Measurements from ENCODE around the gene MYT1.

The MYT1 gene

GRCh38 chr20:64156136-64156885, 7.9 kb upstream of the MYT1 start:
- no peaks in the 10 kb centered on the region for H3K36me3 ChIP-seq (ENCODE audit: insufficient read depth, low read length)
- H3K9ac ChIP-seq (ENCODE audit: low read depth, low read length): no peak overlapping the region
- H3K9me3 ChIP-seq (ENCODE audit: control insufficient read depth, insufficient read depth, low read length): no peaks in the 10 kb centered on the region
- H3K4me1 ChIP-seq (ENCODE audit: insufficient read depth, low read length): peaks cover 19% of the 10 kb centered on the region

- H3K9me3 ChIP-seq (ENCODE audit: control insufficient read depth, insufficient read depth, low read length): no peaks in the 10 kb centered on the region
- peaks cover 23% of the 10 kb centered on the region for H3K4me1 ChIP-seq (ENCODE audit: insufficient read depth, low read length)
- H3K36me3 ChIP-seq (ENCODE audit: insufficient read depth, low read length): no peaks in the 10 kb centered on the region
- H3K9ac ChIP-seq (ENCODE audit: low read depth, low read length): no peak overlapping the region
These were observed 7.1 kb upstream of the MYT1 start for GRCh38 chr20:64156886-64157875.

DNA sequence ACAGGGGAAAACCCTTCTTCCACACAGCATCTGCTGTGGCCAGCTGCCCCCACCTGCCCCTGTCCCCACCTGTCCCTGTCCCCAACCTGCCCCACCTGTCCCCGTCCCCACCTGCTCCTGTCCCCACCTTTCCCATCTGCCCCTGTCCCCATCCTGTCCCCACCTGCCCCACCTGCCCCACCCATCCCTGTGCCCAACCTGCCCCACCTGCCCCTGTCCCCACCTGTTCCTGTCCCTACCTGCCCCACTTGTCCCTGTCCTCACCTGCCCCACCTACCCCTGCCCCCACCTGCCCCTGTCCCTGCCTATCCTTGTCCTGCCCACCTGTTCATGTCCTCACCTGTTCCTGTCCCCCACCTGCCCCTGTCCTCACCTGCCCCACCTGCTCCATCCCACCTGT, 6.4 kb upstream of the MYT1 start:
- no peaks in the 10 kb centered on the region for H3K36me3 ChIP-seq (ENCODE audit: insufficient read depth, low read length)
- no peaks in the 10 kb centered on the region for H3K9me3 ChIP-seq (ENCODE audit: control insufficient read depth, insufficient read depth, low read length)
- peaks cover 23% of the 10 kb centered on the region for H3K4me1 ChIP-seq (ENCODE audit: insufficient read depth, low read length)
- H3K9ac ChIP-seq (ENCODE audit: low read depth, low read length): no peak overlapping the region

DNA sequence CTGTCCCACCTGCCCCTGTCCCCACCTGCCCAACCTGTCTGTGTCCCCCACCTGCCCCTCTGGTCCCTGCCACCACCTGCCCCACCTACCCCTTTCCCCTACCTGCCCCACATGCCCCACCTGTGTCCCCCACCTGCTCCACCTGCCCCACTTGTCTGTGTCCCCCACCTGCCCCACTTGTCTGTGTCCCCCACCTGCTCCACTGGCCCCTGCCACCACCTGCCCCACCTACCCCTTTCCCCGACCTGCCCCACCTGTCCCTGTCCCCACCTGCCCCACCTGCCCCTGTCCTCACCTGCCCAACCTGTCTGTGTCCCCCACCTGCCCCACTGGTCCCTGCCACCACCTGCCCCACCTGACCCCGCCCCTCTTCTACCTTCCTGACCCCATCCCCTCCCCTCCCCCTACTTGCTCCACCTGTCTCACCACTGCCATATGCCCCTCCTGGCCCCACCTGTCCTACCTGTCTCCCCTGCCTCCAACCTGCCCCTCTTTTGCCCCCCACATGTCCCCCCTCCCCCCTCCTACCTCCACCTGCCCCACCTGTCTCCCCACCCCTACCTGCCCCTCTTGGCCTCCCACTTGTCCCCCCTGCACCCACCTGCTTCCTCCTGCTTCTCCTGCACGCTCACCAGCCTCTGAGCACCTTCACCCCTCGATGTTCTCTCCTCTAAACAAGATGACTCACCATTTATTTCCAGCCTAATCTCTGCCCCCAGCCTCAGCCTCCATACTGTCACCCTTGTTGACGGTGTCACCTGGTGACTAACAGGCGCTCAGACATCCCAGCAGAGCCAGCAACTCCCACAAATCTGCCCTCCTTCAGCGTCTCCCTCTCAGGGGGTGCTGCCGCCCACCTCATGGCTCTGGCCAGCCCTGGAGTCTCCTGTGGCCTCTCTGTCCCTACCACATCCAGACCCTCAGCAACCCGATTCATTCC, 5.6 kb upstream of the MYT1 start:
- Histone ChIP-seq H3K9me3 (ENCODE audit: control insufficient read depth, insufficient read depth, low read length) (no peaks in the 10 kb centered on the region), H3K9ac (ENCODE audit: low read depth, low read length) (no peak overlapping the region), H3K36me3 (ENCODE audit: insufficient read depth, low read length) (no peaks in the 10 kb centered on the region), H3K4me1 (ENCODE audit: insufficient read depth, low read length) (peaks cover 23% of the 10 kb centered on the region)

DNA sequence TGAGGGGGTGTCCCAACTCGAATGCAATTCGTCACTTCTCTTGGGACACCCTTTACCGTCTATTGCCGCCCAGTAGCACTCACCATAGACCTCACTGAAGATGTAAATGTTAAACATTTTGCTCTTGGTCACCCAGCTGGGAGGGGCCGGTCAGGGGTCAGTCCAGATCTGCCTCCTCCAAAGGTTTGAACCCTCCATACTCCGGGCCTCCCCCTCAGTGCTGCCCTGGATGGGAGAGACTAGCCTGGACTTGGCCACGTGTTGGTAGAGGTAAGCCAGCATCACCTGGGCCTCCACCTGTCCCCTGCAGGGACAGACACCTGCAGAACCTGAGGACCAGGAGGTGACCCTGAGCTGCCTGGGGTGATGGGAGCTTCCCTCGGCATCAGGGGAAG, 5.0 kb upstream of the MYT1 start:
- Histone ChIP-seq H3K4me1 (ENCODE audit: insufficient read depth, low read length) (peaks cover 23% of the 10 kb centered on the region), H3K9me3 (ENCODE audit: control insufficient read depth, insufficient read depth, low read length) (no peaks in the 10 kb centered on the region), H3K9ac (ENCODE audit: low read depth, low read length) (no peak overlapping the region), H3K36me3 (ENCODE audit: insufficient read depth, low read length) (no peaks in the 10 kb centered on the region)

GRCh38 chr20:64159711-64160110, 4.5 kb upstream of the MYT1 start:
- no peaks in the 10 kb centered on the region for H3K36me3 ChIP-seq (ENCODE audit: insufficient read depth, low read length)
- H3K9me3 ChIP-seq (ENCODE audit: control insufficient read depth, insufficient read depth, low read length): no peaks in the 10 kb centered on the region
- no peak overlapping the region for H3K9ac ChIP-seq (ENCODE audit: low read depth, low read length)
- peaks cover 23% of the 10 kb centered on the region for H3K4me1 ChIP-seq (ENCODE audit: insufficient read depth, low read length)

DNA sequence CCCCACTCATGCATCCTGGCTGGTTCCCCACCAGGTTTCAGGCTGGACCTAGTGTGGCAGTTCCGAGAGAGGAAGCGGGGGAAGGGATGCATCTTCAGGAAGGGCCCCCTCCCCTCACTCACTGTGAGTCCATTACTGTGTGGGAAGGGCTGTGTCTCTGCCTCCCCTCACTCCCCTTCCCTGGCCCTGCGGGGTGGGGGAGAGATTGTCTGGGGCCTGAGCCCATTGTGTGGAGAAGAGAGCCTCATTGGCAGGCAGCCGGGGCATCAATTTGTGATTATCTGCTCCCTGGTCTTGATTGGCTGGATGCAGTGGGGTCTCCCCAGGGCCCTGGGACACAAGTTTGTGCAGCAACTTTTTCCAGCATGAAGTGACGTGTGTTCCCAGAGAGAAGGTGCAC, 4.1 kb upstream of the MYT1 start:
- H3K9me3 ChIP-seq (ENCODE audit: control insufficient read depth, insufficient read depth, low read length): no peaks in the 10 kb centered on the region
- H3K9ac ChIP-seq (ENCODE audit: low read depth, low read length): no peak overlapping the region
- H3K4me1 ChIP-seq (ENCODE audit: insufficient read depth, low read length): peaks cover 23% of the 10 kb centered on the region
- no peaks in the 10 kb centered on the region for H3K36me3 ChIP-seq (ENCODE audit: insufficient read depth, low read length)

GRCh38 chr20:64160526-64161355, 3.5 kb upstream of the MYT1 start:
- H3K4me1 ChIP-seq (ENCODE audit: insufficient read depth, low read length): peaks cover 23% of the 10 kb centered on the region
- H3K9ac ChIP-seq (ENCODE audit: low read depth, low read length): no peak overlapping the region
- H3K36me3 ChIP-seq (ENCODE audit: insufficient read depth, low read length): no peaks in the 10 kb centered on the region

DNA sequence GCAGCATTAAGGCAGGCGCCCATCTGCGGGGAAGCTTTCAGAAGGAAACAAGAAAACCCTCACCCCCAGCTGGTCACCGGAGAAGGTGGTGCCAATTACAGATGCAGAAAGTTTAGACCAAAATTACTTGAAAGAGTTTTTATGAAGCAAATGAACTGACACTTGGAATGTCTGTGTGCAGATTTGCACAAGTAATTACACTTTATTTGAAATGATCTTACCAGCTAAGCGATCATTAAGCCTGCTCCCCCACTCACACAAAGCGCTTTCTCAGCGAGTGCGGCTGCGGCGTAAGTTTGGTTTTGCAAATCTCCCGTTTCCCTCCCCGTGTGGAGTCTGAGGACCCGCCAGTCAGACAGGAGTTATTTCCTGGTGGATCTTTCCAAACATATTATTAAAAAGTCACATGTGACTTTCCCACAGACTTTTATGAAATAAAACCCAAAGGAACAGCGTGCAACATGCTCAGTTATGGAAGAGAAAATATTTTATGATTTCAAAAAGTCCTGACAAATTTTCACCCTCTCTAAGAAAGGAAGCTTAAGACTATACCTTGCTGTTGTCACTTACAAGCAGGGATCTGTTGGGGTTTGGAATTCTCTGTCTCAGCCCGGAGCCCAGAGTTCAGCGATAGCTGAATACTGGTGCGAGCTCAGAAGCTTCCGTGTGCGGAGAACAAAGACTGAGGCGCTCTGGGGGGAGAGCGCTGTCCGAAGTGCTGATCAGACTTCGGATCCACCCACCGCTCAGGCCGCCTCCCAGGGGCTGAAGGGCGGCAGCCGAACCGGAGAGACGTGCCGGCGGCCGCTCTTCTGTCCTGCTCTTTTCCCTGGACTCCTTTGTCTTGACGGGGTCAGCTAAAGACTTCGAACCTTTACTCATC, 2.7 kb upstream of the MYT1 start:
- no peaks in the 10 kb centered on the region for H3K36me3 ChIP-seq (ENCODE audit: insufficient read depth, low read length)
- peaks cover 23% of the 10 kb centered on the region for H3K4me1 ChIP-seq (ENCODE audit: insufficient read depth, low read length)
- no peaks in the 10 kb centered on the region for H3K9me3 ChIP-seq (ENCODE audit: control insufficient read depth, insufficient read depth, low read length)
- H3K9ac ChIP-seq (ENCODE audit: low read depth, low read length): no peak overlapping the region; the same call in 1 of the 2 replicates

More at GRCh38 chr20:64160526-64161355, 3.5 kb upstream of the MYT1 start:
- H3K9me3 ChIP-seq (ENCODE audit: control insufficient read depth, insufficient read depth, low read length): no peaks in the 10 kb centered on the region

DNA sequence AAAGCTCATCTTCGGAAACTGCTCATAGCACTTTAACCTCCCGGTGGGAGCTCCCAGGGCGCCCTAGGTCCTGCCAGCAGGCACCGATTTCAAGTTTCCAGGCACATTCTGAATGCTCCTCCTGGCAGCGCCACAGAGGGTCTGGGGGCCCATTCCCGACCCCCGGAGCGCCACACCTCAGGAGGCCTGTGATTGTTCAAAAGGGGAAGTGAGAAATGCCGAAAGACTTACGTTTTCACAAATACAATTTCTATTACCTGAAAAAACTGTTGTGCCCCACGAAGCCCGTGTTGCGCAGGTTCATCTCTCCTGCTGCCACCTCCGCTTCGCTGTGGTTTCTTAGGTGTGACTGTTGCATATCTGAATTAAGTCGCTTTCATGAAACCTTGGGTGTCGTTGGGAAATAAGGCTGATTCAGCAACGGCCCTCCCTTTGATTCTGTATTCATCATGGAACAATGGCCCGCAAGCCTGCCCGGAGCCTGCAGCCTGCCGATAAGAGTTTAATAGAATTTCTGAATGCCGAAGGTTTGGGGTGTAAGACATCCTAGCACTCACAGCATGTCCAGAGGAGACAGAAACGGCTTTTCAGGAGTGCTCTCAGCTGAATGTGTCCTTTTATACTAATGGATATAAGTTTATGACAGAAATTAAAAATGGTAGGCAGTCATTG, 1.9 kb upstream of the MYT1 start:
- no peaks in the 10 kb centered on the region for H3K9me3 ChIP-seq (ENCODE audit: control insufficient read depth, insufficient read depth, low read length)
- no peaks in the 10 kb centered on the region for H3K36me3 ChIP-seq (ENCODE audit: insufficient read depth, low read length)
- H3K4me1 ChIP-seq (ENCODE audit: insufficient read depth, low read length): peaks cover 23% of the 10 kb centered on the region
- no peak overlapping the region for H3K9ac ChIP-seq (ENCODE audit: low read depth, low read length)

- H3K36me3 ChIP-seq (ENCODE audit: insufficient read depth, low read length): no peaks in the 10 kb centered on the region
- peaks cover 23% of the 10 kb centered on the region for H3K4me1 ChIP-seq (ENCODE audit: insufficient read depth, low read length)
- no peaks in the 10 kb centered on the region for H3K9me3 ChIP-seq (ENCODE audit: control insufficient read depth, insufficient read depth, low read length)
- H3K9ac ChIP-seq (ENCODE audit: low read depth, low read length): no peak overlapping the region
These were observed 503 bp upstream of the MYT1 start for GRCh38 chr20:64163776-64164122.

DNA sequence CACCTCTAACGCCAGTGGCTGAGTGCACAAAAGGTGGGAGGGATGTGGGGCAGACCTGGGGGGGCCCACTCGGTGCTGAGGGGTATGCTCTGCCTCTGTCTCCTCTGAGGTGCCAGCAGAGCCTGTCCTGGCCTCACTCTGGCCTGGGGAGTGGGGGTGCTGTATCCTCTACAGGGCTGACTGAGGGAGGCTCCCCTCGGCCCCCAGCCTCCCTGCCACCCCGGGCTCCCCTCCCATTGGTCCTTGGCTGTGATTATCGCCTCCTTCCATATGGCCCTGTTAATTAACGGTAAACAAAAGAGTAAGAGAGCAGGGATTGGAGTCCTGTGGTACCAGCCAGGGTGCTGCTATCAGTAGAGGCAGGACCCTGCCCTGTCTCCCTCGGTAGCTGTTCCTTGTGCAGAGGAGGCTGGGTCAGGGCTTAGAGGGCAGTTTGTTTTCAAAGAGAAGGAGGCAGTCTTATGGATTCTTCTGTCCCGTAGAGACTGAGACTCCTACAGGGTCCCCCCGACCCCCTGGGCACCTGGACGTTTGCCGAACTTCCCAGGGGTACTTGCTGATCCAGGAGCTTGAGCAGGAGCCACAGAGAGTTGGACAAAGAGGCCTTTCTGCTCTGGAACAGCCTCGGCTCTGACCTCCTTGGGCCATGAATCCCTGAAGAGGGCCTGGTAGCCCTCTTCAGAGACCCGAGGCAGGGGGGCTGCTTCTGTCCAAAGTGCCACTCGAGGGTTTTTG, 1.8 kb downstream of the MYT1 start:
- peaks cover 6% of the 10 kb centered on the region; the same call in 1 of the 2 replicates for H3K4me1 ChIP-seq (ENCODE audit: insufficient read depth, low read length)
- no peaks in the 10 kb centered on the region for H3K9me3 ChIP-seq (ENCODE audit: control insufficient read depth, insufficient read depth, low read length)
- no peaks in the 10 kb centered on the region for H3K36me3 ChIP-seq (ENCODE audit: insufficient read depth, low read length)
- H3K9ac ChIP-seq (ENCODE audit: low read depth, low read length): no peak overlapping the region

All from ES-I3 (cell line).